HCT116 (cell line): ENCODE data around the gene SERINC5.

Experiments
- CEBPB ChIP-seq: IDR thresholded peaks from 2 replicates; pipeline ENCODE4 v1.6.1; 2012; ENCODE audit warnings: low read depth
- CTCF ChIP-seq, 3 experiments: fragments of 200-600 bp in 1 of 3; sonication (generic) in 1 of 3; IDR thresholded peaks in 2 of 3; conservative IDR thresholded peaks in 1 of 3; 2 replicates each; pipeline ENCODE4 v1.5.1; 2012 to 2017; ENCODE audit warnings: low read depth in 2 of 3, low read length in 2 of 3, antibody characterized with exemption in 1 of 3, borderline replicate concordance in 1 of 3, control low read depth in 1 of 3, mild to moderate bottlenecking in 1 of 3, mixed read lengths in 1 of 3, mixed run types in 1 of 3, moderate library complexity in 1 of 3; ENCODE audit not compliant: insufficient read depth in 1 of 3
- TCF7L2 ChIP-seq: IDR thresholded peaks from 2 replicates; pipeline ENCODE4 v1.7.0; 2011; ENCODE audit warnings: borderline replicate concordance, inconsistent platforms; ENCODE audit not compliant: insufficient read depth, insufficient read length; ENCODE audit errors: extremely low read depth
- YY1 ChIP-seq: IDR thresholded peaks from 2 replicates; pipeline ENCODE4 v1.6.1; 2011; ENCODE audit warnings: low read length, low read depth, moderate library complexity, mild to moderate bottlenecking; ENCODE audit not compliant: insufficient replicate concordance; ENCODE audit errors: extremely low read depth
- ZFX ChIP-seq: fragments of 450-650 bp; IDR thresholded peaks from 2 replicates; pipeline ENCODE4 v1.6.1; 2017
- ZNF274 ChIP-seq: fragments of 200-500 bp; sonication (Bioruptor generic); IDR thresholded peaks from 2 replicates; pipeline ENCODE4 v1.6.1; 2014; ENCODE audit warnings: mild to moderate bottlenecking, low read depth, low read length, inconsistent platforms

DNA sequence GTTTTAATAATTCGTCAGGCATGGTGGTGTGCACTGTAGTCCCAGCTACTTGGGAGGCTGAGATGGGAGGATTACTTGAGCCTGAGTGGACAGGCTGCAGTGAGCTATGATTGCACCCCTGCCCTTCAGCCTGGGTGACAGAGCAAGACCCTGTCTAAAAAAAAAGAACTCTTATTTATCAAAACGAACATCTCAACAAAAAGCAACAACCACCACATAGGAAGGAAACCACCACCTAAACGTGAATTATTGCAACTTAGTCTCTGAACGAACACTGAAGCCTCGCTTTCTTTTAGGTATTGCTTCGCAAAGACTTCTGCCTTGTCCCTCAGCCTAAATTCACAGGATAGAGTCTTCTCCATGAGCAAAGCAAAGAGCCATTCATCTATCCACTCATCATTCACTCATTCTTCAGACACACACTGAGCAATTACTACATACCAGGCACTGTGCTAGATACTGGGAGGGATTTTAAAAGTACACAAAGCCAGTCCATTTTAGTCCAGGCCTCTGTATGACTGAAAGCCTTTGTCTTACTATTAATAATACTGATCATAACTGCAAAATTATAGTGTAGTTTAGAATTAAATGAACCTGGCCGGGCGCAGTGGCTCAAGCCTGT is 163.3 kb downstream of the SERINC5 start:
- no peak for TF ChIP-seq ZFX
- no peak for TF ChIP-seq CTCF (IDR thresholded peaks at IDR 0.05 in 2 of 3, conservative IDR thresholded peaks at IDR 0.05 in 1 of 3; ENCODE audit: borderline replicate concordance in 1 of 3, insufficient read depth in 1 of 3, low read depth in 2 of 3, low read length in 2 of 3)
- no peak for TF ChIP-seq CEBPB
- TF ChIP-seq ZNF274, result no peak
- no peak for TF ChIP-seq YY1
- TF ChIP-seq TCF7L2, result no peak
